SK-N-SH treated with all-trans-retinoic acid at 6 μM for 48 hours (cell line): ENCODE results near the gene KLHL20.

Source experiments
- ESRRG ChIP-seq: fragments of 250-450 bp; sonication (Bioruptor Pico); IDR thresholded peaks from 2 replicates; pipeline ENCODE4 v1.6.1; 2021; ENCODE audit warnings: mild to moderate bottlenecking
- ZNF565 ChIP-seq: fragments of 450-650 bp; formaldehyde crosslinking; conservative IDR thresholded peaks from 2 replicates; pipeline ENCODE4 v1.5.0; 2020; ENCODE audit warnings: low read depth, mild to moderate bottlenecking, moderate library complexity
- ZNF8 ChIP-seq: fragments of 450-650 bp; formaldehyde crosslinking; IDR thresholded peaks from 2 replicates; pipeline ENCODE4 v1.5.0; 2020; ENCODE audit warnings: mild to moderate bottlenecking, moderate library complexity

GRCh38 chr1:173733912-173734311, 19.1 kb downstream of the KLHL20 start:
- TF ChIP-seq ESRRG (CRISPR knock-in tag) (no peak), ZNF565 (no peak), ZNF8 (CRISPR knock-in tag) (no peak)
